Measurements from ENCODE around the gene PTPRN2.
"Not testable (repeated sequence)": the region's sequence is repeated elsewhere in the genome, so short reads cannot be mapped to it uniquely, and the experiment has no call there.

The PTPRN2 gene

DNA sequence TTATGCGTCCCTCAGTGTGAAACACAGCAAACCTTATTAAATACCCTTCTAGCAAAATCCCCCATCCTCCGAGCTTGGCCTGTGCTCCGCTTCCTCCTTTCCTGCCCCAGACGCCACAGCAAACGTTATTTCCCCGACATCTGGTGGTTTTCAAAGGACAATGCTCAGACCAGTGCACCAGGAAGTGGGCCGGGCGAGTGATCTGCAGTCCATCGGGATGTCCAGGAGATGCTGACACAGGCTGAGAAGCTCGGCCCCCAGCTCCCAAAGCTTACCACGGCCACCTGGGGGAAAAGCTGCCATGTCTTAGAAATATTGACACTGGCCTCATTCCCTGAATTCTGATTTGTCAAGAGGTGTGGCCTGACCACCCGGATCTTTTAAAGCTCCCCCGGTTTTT, 129.5 kb downstream of the PTPRN2 start:
- no peak for DNase-seq

DNA sequence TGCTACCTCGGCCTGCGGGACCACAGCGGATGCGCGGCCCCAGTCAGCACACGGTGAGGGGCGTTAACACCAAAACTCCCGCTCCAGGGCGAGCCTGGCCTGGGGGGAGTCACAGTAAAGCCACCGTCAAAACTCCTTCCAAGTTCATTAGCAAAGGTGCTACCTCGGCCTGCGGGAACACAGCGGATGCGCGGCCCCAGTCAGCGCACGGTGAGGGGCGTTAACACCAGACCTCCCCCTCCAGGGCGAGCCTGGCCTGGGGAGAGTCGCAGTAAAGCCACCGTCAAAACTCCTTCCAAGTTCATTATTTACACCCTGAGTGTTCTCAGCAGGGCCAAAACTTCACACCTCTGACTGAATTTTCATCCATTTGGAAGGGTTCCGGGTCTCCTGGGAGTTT, 130.0 kb downstream of the PTPRN2 start:
- not testable (repeated sequence) for DNase-seq

DNA sequence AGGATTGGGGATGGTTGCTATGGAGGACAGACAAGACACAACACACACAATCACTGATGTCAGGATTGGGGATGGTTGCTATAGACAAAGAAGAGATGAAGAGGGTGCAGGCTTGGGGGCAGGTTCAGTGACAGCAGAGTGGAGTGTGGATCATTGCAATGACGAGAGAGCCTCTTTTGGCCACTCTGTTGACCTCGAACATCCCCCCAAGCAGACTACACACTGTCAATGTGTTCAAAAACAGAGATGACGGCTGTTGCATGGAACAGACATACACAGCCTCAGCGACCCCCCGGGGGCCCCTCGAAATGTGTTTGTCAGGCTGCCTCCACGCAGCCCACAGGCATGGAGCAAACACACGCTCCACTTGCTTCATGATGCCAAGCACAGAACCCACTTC, 133.0 kb downstream of the PTPRN2 start:
- DNase-seq: no peak

GRCh38 chr7:158453663-158454062, 134.0 kb downstream of the PTPRN2 start:
- no peak for DNase-seq

- no peak for DNase-seq
Measured at GRCh38 chr7:158452331-158452730, 135.3 kb downstream of the PTPRN2 start.

DNA sequence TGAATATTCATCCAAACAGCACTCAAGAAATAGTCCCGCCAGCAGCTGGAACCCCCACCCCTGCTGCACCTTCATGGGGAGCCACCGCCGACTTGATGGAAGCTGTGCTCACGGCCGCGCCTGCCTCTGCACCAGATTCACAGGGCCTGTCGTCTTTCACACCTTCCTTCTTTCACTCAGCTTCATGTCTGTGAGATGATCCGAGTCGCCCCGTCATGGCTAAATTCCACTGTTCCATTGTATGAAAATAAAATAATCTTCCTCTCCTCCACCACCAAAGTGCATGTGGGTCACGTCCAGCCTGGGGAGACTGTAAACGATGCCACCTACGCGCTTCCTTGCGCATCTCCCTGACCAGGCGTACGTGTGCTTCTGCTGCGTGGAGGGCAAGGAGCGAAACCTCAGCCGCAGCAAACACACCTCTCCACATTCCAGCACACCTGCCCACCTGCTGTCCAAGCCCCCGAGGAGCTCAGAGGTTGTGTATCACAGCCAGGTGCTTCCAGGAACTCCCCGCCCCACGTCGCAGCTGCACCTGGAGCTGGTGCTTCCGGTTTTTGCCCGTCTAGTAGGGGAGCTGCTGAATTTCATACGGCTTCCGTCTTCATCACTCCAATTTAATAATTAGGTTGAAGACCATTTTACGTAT, 137.0 kb downstream of the PTPRN2 start:
- no peak for DNase-seq

DNA sequence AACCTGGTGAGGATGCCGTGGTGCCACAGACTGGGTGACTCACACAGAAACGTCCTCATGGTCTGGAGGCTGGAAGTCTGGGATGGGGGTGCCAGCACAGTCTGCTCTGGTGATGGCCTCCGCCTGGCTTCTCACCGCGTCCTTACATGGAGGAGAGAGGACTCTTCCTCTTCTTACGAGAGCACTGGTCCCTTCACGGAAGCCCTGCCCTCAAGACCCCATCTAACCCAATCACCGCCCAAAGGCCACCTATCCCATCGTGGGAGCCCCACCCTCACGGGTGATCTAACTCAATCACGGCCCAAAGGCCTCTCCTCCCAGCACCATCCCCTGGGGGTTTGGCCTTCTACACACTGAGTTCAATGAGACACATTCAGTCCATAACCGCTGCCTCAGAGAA, 137.7 kb downstream of the PTPRN2 start:
- no peak for DNase-seq

GRCh38 chr7:158449266-158449665, 138.4 kb downstream of the PTPRN2 start:
- DNase-seq: no peak

GRCh38 chr7:158448430-158449100, 139.1 kb downstream of the PTPRN2 start:
- no peak for DNase-seq

- DNase-seq: peak; percentile 74
Measured at GRCh38 chr7:158447506-158448171, 140.0 kb downstream of the PTPRN2 start.

DNA sequence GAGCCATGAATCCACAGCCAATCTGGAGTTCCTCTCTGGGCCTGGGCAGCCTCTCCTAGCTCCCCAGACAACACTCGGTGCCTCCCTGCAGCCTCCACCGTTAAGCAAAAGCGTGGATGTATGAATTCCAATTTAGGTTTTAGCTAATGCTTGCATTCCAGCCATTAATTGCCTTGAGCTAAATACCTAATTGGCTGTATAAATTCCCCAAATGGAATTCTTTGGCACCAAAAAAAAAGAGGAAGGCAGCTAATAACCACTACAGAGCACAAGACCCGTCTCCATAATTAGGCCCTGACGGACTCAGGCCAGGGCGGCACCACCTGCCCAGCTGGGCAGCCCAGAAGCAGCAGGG, 140.5 kb downstream of the PTPRN2 start:
- no peak for DNase-seq

DNA sequence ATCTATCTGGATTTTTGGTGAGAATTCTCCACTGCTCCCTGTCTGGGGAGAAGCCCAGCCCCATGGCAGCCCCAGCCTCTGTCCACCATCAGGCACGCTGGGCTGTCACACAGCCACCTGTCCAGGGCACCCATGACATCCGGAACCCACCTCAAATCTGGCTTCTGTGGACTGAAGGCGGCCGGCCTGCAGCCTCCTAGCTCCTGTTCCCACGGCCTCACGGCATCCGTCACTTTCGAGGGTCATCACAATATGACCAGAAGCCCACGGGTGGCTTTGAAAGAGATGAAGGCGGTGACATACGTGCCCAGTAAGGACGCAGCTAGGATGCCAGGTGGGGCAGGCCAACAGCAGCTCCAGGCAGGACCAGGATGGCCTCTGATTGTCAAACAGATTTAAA, 140.9 kb downstream of the PTPRN2 start:
- no peak for DNase-seq

GRCh38 chr7:158446281-158446680, 141.3 kb downstream of the PTPRN2 start:
- DNase-seq: no peak

GRCh38 chr7:158445421-158446175, 142.0 kb downstream of the PTPRN2 start:
- DNase-seq: no peak

DNA sequence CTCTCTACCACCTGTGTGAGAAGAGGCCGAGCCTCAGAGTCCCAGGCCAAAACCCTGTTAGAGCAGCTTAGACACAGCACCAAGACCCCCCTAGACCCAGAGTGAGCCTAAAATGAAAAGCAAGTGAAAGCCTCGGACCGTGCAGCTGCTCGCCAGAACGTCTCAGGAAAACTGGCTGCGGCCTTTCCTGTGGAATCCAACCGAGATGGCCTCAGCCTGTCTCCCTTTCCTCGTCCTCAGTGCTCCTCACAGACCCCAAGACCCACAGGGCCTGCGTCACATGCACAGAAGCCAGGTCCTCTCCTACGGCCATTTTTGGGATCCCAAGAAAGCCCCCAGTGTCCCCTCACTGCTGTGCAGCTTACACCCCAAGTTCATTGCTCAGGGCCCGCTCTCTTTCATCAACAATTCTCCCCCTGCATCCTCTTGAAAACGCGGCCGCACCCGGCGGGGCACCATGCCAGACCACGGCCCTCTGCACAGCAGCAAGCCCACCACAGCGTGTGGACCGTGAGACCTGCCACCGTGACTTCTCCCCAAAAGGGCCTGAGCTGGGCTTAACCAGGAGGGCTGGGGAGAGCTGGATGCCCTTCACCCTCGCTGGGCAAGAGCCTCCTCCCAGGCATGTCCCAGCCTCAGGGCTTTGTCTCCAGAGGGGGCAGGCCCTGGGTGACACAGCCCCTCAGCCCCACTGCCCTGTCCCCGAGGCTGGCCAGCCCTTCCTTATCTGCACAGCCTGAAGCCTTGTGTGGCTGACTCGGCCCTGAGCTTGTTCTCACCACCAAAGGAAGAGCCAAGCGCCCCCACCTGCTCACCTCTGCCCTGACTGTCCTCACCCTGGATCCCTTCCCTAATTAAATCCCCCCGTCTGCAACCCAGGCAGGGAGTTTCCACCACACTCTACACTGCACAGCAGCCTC, 142.9 kb downstream of the PTPRN2 start:
- no peak for DNase-seq

GRCh38 chr7:158443688-158444483, 143.7 kb downstream of the PTPRN2 start:
- DNase-seq: no peak

DNA sequence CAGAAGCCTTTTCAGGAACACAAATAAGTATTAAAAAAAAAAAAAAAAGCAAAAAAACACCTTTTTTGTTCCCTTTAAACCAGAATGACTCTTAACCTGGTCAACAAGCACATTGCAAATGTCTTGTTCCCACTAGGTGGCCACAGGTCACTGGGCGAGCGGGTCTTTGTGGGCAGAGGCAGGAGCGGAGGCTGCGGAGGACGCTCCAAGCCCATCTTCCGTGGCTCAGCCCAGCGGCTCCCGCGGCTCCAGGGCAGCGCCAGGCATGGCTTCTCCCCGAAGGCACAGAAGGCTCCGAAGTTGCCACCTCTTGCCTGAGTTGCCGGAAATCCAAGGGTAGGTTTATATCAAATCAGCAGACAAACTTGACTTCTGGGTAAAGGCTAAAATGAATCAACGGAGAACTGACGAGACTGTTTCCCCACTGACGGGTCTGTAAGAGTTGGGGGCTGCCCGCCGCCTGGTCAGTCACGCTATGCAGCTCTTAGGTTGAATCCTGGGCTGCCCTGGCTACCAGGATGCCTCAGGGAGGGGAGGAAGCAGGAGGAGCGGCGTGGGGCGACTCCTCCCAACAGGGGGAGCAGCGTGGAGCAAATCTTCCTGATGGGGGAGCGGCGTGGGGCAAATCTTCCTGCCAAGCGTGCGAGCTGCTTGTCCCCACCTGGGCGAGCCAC, 144.5 kb downstream of the PTPRN2 start:
- DNase-seq: no peak

- no peak for DNase-seq
Measured at GRCh38 chr7:158442260-158442659, 145.4 kb downstream of the PTPRN2 start.

DNA sequence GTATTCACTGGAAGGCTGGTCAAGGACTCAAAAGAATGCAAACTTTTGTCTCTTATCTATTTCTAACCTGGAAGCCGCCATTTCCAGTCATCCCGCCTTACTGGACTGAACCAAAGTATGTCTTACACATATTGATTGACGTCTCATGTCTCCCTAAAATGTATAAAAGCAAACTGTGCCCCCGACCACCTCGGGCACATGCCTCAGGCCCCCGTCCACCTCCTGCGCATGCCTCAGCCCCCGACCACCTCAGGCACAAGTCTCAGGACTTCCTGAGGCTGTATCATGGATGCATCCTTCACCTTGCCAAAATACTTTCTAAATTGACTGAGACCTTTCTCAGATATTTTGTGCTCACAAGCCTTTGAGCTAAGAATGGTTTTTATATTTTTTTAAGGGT, 148.6 kb downstream of the PTPRN2 start:
- no peak for DNase-seq

DNA sequence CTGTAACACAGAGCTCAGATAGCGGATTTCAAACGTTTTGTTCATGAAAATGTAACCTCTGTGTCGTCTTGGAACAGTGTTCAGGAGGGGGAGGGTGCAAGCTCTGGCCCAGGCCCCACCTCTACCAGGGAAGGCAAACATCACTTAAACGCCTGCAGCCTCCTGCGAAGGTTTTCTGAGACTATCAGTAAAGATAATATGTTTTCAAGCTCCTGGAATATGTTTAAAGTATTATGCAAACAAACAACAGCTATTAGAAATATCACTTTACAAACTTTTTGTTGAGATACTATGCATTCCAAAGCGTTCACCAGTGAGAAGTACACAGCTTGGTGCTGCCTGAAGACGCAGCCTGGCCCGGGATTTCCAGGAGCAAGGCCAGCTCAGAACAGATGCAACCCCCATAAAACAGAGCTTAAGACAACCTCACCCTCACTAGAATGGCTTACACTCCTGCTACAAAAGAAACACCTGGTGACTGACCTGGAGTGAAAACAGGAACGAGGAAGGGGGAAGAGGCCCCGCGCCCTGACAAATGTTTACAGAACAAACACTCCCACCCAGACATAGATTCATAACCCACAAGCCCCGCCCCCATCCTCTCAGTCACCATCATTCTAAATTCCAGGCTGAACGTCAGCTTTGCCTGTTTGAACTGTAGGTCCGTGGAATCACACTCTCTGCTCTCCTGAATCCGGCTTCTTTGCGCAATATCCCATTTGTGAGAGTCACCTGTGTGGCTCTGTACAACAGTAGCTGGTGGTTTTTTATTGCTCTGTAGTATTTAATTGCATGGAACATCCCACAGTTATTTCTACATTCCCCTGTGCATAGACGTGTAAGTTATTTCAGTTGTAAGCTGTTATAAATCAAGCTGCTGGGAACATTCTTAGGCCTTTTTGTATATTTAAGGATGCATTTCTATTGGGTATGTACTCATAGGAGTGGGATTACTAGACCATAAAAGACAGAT, 155.0 kb downstream of the PTPRN2 start:
- peak; percentile 85 for DNase-seq
